ENCODE data around the gene PNPLA3. TPM values are rescaled to one million over a fixed set of nuclear protein-coding genes. Genes with fewer than 3 reads are reported as not detected.

PNPLA3 gene
- total RNA-seq, 1 donor from 2014 or later = 0.32 TPM

DNA sequence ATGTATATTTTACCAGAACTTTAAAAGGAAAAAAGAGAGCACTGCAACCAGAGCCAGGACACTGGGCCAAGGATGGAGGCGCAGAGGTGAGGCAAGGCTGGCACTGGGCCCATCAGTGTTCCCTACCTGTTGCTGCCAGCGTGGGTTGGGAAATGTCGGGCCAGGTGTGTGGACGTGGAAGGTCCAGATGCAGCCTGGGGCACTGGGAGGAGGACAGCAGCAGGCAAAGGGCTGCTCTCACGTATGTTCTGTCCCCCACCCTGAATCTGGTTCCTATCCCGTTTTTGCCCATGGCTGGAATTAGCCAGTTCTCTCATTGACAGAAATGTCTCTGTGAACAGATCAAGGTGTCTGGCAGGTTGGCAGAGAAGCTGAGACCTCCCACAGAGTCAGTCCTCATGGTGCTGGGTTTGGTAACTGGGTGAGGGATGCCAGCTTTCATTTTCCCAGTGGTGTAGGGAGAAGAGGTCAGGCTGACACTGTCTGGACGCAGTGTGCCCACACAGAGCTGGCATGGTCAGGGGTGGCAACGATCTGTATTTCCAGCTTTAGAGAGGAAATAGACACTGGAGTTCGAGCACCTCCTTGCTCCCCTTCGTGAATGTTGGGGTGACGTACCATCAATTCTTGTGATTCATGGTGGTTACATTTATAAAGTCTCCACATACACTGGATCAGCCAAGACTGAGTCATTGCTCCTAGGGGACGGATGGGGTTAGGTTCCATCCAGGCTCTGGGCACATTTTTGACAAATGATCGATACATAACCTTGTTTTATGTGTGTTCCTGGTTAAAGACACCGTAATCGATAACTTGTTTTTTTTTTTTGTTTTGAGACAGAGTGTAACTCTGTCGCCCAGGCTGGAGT is 4.3 kb upstream of the PNPLA3 start:
- intact Hi-C loops (cut with DNase I) = no loop called here
- DNase-seq (ENCODE audit: low spot score) = no peak

DNA sequence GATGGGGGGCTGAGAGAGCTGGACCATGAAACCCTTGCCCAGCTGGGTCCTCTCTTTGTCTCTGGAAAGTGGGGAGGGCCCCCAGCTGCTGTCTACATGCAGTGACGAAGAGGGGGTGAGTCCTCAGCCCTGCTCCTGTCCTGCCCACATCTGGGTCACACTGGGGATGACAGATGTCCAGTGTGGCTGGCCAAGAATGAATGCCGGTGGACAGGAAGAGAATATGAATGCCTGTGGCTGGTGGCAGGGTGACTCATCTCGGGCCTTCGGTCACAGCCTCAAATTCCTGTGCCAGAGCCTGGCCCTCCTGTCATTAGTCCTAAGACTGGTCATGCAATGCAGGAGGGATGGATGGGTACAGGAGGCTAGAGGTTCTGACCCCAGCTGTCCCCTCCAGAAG is 2.2 kb upstream of the PNPLA3 start:
- intact Hi-C loops (cut with DNase I) = no loop called here
- no peak for DNase-seq (ENCODE audit: low spot score)

DNA sequence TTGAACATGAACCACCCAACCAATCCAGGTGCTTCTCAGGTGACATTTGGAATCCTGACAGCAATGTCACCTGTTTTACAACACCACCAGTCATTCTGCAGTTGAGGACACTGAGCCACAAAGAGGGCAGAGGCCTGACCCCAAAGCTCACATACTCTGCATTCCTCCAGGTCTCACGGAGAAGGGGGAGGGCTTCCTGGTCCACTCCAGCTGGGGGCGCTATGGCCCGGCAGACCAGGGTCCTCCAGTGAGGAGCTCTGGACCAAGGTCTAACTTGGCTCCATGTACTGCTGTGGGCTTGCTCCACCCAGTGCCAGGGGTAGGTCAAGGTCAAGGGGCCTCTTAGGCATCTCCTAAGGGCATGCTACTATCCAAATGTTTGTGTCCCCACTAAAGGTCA is 1.5 kb upstream of the PNPLA3 start:
- intact Hi-C loops (cut with DNase I) = no loop called here
- DNase-seq (ENCODE audit: low spot score) = no peak

DNA sequence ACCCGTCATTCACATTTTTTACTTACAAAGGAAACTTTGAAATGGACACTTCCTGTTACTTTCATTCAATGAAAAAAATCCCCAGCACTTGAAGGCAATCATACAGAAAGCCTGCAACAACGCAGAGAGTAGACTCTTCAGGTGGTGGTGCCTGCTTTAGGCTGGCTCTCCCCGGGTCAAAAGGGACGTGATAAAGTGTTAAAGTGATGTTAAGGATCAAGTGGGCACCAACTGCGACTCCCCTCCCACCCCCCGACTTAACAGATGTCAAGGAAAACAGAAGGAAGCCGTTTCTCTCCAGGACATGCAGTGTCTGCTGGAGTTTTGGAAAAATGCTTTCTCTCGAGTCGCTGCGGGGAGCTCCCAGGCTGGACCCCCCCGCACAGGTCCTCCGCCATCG is 414 bp upstream of the PNPLA3 start:
- no peak for DNase-seq (ENCODE audit: low spot score)
- intact Hi-C loops (cut with DNase I) = no loop called here

DNA sequence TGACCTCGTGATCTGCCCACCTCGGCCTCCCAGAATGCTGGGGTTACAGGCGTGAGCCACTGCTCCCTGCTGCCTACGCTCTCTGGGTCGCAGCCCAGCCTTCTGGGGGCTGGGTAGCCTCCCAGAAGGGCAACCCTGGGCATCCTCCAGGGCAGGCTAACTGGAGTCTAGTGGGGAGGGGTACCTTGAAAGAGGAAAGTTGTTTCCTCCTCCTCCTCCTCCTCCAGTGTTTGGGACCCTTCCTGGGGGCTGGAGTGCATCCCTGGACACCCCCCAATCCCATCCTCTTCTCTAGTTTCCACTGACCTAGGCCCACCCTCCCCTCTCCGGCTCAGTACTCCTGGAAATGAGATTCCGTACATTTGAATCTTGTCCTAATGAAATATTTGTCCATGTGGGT is 1.3 kb downstream of the PNPLA3 start:
- intact Hi-C loops (cut with DNase I) = no loop called here
- no peak for DNase-seq (ENCODE audit: low spot score)

DNA sequence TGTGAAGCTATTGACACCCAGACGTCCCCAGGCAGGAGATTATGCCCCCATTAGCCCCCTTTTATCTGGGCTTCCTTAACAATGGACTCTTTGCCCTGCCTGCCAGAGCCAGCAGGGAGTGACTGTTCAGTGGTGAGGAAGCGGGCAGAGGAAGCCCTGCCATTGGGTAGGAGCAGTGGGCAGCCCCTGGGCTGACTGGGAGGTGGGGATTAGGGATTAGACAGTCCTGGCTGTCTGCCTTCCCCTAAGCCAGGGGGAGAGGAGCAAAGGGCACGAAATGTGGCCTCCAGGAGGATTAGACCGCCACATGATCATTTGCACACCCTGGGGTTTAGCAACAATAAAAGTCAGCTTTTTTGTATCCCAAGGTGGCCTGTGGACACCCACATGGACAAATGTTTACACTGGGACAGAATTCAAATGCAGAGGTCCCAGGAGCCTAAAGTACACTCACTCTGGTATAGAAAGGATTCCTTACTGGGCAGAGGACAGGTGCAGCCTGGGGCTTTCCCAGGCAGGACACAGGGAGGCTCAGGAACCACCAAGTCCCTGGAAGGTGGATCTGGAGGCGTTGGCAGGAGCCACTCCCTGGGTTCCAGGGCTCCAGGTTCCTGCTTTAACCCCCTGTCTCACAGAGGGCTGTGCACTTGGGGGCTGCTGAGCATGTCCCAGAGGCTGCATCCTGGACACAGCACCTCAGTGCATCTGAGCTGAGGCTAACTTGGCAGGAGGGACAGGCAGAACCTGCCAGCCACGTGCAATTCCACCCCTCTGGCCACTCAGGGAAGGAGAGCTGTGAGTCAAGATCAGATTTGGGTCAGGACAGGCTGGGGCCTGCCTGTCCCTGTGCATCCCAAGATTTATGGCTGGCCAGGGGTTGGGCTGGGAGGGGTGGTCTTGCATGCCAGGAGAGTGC is 2.1 kb downstream of the PNPLA3 start:
- no peak for DNase-seq (ENCODE audit: low spot score)
- intact Hi-C loops (cut with DNase I) = no loop called here

DNA sequence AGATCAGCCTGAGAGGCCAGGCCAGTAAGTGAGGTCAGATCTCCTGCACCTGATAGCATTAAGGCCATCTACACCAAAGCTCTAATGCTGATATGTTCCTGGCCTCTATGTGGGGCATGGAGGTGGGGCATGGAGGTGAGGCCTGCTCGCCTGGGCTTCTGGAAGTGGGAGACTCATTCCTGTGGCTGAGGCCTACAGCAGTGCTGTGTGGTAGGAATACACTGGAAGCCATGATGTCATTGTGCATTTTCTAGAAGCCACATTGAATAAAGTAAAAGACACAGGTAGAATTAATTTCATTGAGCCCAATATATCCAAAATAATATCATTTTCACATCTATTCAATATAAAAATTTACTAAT is 2.7 kb downstream of the PNPLA3 start:
- no peak for DNase-seq (ENCODE audit: low spot score)
- intact Hi-C loops (cut with DNase I) = no loop called here

DNA sequence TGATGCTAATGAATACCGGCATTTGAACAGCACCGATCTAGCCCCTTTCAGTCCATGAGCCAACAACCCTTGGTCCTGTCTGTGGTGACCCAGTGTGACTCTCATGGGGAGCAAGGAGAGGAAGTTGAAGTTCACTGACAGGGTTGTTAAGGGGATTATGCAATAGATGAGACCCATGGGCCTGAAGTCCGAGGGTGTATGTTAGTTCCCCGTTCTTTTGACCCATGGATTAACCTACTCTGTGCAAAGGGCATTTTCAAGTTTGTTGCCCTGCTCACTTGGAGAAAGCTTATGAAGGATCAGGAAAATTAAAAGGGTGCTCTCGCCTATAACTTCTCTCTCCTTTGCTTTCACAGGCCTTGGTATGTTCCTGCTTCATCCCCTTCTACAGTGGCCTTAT is 4.9 kb downstream of the PNPLA3 start:
- intact Hi-C loops (cut with DNase I) = no loop called here
- DNase-seq (ENCODE audit: low spot score) = no peak

DNA sequence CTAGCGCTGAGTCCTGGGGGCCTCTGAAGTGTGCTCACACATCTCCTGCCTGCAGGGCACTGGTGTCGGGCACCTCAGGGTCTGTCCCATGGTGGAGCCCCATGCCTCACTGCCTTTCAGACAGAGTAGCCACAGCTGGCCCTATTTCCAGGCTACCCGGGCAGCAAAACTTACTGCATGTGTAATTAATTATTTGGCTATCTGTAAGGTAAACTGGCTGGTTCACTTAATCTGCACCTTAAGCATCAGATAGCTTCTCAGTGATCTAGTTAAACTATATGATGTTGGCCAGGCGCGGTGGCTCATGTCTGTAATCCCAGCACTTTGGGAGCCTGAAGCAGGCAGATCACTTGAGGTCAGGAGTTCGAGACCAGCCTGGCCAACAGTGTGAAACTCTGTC is 5.3 kb downstream of the PNPLA3 start:
- intact Hi-C loops (cut with DNase I) = no loop called here
- no peak for DNase-seq (ENCODE audit: low spot score)

DNA sequence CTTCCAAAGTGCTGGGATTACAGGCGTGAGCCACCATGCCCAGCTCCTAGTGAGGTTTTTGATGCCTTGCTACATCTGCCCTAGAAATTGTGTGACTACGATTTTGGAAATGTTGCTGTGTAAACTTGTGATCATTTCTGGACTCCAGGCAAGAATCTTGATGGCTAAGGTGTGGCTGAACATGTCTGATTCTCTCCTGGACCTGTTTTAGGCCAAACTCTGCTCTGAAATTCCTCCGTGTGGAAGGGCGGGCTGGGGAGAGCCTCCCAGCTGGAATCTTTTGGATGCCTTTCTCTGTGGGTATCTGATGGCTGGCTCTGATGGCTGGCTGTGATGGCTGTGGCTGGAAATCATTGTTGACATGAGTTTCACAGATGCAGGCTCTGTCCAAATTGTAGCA is 8.2 kb downstream of the PNPLA3 start:
- no peak for DNase-seq (ENCODE audit: low spot score)

DNA sequence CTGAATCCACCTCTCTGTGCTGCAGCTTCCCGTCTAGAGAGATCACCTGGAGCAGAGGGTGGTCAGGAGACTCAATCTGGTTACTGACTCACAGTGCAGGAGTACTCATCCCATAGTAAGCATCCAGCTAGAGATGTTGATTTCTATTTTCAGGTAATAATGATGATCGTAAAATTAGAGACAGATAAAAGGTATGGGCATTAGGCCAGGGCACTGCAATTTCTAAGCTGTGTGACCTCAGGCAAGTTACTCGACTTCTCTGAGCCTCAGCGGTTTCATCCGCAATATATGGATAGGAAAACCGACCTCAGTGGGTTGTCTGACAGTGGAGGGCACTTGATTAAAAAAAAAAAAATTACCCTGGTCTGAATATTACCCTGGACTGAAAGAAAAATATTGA is 17.8 kb downstream of the PNPLA3 start:
- intact Hi-C loops (cut with DNase I) = no loop called here
- DNase-seq (ENCODE audit: low spot score) = no peak

More for the DNA sequence above, 8.2 kb downstream of the PNPLA3 start:
- intact Hi-C loops (cut with DNase I) = no loop called here

DNA sequence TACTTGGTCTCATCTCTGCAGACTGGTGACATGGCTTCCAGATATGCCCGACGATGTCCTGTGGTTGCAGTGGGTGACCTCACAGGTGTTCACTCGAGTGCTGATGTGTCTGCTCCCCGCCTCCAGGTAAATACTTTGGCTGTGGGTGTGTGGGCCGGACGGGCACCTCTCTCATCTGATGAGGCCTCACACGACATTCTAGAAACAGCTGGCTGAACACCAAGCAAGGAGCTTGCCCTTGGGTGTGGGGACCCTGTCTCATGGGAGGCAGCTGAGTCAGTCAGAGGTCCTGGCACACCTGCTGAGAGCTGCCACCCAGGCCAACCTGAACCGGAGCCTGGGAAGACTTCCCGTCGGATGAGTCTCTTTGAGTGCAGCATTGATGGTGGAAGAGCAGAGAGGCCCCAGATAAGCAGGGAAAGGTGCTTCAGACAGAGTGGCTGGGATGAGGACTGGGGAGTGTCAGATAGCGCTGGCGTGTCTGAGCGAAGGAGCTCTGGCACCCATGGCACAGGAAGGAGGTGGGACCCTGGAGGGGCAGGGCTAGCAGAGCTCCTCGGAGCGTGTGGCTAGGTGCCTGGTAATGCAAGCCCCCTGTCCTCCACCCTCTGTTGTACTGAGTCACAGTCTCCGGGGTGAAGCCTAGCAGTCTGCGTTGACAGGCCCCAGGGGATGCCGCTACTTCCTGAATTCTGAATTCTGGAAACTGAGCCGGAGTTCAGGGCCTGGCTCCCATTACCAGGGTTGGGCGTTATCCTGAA is 21.2 kb downstream of the PNPLA3 start:
- intact Hi-C loops (cut with DNase I) = no loop called here

DNA sequence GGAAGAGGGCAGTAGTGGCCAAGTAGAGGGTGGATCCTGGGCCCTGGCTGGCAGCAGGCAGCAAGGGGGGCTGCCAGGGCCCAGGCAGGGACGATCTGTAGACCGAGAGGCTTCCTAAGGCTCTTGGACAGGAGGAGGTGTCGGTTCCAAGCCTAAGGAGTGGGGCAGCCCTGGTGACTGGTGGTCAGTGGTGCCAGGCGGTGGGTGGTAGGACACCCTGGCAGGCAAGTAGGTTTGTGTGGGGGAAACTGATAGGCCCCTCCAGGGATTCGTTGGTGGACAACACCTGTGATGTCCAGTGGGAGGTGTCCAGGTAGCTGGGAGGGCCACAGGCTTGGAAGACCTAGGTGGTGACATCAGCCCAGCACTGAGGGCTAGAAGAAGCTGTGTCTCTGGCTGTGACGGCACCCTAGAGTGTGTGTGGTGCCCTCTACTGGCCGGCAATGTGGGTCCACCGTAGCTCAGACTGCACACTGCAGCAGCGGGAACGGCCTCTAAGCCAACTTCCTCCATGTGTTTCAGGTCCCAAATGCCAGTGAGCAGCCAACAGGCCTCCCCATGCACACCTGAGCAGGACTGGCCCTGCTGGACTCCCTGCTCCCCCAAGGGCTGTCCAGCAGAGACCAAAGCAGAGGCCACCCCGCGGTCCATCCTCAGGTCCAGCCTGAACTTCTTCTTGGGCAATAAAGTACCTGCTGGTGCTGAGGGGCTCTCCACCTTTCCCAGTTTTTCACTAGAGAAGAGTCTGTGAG is 22.2 kb downstream of the PNPLA3 start:
- DNase-seq (ENCODE audit: low spot score) = no peak
- intact Hi-C loops (cut with DNase I) = no loop called here

More for the DNA sequence above, 21.2 kb downstream of the PNPLA3 start:
- no peak for DNase-seq (ENCODE audit: low spot score)

DNA sequence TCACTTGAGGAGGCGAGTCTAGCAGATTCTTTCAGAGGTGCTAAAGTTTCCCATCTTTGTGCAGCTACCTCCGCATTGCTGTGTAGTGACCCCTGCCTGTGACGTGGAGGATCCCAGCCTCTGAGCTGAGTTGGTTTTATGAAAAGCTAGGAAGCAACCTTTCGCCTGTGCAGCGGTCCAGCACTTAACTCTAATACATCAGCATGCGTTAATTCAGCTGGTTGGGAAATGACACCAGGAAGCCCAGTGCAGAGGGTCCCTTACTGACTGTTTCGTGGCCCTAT is 22.7 kb downstream of the PNPLA3 start:
- intact Hi-C loops (cut with DNase I) = no loop called here
- DNase-seq (ENCODE audit: low spot score) = no peak

DNA sequence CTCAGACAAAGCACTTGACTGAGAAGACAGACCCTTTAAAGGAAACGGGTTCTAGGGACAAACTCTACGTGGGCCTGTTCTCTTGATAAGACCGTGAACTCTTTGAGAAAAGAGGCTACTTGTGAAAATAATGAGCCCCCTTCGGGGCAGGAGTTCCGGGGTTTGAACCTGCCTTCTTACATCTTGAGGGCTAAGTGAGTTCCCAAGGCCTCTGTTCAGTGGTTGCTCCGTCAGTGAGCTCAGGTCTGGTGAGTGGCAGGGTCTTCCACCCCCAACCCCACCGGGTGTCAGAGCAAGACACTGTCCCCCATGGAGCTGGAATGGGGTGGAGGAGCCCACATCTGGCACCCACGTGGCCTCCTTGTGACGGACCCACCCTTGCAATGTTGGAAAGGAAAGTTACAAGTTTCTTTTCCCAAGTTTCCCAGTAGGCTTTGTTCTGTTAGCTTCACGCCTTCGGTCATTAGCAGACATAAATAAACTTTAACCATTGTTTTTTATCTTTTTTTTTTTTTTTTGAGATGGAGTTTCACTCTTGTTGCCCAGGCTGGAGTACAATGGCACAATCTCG is 25.3 kb downstream of the PNPLA3 start:
- intact Hi-C loops (cut with DNase I) = no loop called here
- DNase-seq (ENCODE audit: low spot score) = no peak

DNA sequence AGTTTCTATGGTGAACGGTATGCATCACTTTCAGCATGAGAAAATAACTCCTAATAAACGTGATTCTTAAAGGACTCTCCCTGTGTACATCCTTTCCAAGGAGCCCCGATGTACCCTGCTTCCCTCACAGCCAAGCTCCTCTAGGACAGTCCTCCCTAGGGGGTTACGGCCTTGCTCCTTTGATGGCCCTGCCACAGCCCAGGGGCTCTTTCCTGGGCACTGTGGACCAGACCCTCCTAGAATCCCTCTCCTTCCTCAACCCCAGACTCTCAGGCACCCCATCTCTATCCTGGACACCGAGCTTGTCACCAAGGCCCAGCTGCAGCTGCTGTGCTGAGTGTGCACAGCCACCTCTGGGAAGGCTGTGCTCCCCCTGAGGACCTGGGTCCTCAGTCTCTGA is 27.8 kb downstream of the PNPLA3 start:
- no peak for DNase-seq (ENCODE audit: low spot score)
- intact Hi-C loops (cut with DNase I) = no loop called here

DNA sequence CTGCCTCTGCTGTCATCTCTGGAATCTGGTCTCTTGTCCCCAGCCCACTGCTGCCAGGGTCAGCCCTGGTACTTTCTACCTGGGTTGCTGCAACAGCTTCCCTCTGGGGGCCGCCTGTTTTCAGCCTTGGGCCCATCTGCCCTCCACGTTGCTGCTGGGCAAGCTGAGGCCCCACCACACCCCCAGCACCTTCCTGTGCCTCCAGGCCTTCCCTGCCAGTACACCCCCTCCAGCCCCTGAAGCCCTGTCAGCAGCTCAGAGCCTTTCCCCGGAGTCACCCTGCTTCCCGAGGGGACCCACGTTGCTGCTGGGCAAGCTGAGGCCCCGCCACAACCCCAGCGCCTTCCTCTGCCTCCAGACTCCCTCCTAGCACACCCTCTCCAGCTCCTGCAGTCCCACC is 28.4 kb downstream of the PNPLA3 start:
- DNase-seq (ENCODE audit: low spot score) = no peak
- intact Hi-C loops (cut with DNase I) = no loop called here

DNA sequence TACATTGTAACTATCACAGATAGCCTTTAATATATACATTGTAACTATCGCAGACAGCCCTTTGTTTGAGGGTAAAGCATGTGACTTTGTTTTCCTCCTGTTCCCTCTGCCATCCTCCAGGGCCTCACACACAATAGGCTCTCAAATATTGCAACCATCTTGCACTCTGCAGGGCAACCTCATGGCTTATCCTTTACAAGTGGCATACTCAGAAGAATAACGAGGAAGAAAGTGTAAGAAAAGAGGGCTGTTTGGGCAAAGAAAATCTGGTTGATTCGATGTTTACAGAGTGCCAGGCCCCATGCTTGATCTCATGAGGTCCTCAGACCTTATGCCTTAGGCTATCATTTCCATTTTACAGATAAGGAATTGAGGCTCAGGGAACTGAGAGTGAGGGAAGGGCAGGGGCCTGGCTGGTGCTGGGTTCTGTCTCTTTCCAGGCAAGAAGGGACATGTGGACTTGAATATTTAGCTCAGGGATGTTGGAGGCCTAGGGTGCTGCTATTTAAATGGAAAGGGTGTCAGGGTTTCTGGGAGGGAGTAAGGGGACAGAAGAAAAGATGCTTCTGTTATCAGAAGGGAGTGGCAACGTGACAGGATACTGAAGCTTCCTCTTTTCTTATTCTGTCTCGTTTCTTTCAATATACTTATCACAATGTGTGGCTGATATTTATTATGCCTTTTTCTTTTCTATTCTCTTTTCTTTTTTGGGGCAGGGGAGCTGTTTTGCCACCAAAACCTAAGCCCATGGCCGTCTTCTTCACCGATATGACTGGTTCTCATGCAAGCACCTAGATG is 30.6 kb downstream of the PNPLA3 start:
- no peak for DNase-seq (ENCODE audit: low spot score)
- intact Hi-C loops (cut with DNase I) = no loop called here

All from cardiac septum (tissue), 1 donor.